Adipose tissue (tissue), 3 donors: ENCODE data around the gene CDC23. TPM values are rescaled to one million over a fixed set of nuclear protein-coding genes. Genes with fewer than 3 reads are reported as not detected.
"Not testable (repeated sequence)": the region's sequence is repeated elsewhere in the genome, so short reads cannot be mapped to it uniquely, and the experiment has no call there.

Experiments used
- H3K27ac ChIP-seq: one replicate; pipeline ENCODE4 v1.5.1; 2013; ENCODE audit warnings: low read depth, low read length
- WGBS, 3 donors: extraction: QIAGEN DNeasy Blood & Tissue Kit; methylation state at CpG; one replicate each; pipeline ENCODE4 v1.1.7; 2013; 5-methylcytosine and 5-hydroxymethylcytosine counted together
- polyA plus RNA-seq, 3 donors: library from polyadenylated mRNA; stranded (reverse); fragments of 200-250 nt; gene quantifications; one replicate each; pipeline ENCODE4 v1.2.3, GENCODE V29; 2013
- donor health status: healthy with polysubstance abuse.
- donor health status: Bipolar disorder and iron deficiency.
- donor health status: healthy.

CDC23 gene, protein sequence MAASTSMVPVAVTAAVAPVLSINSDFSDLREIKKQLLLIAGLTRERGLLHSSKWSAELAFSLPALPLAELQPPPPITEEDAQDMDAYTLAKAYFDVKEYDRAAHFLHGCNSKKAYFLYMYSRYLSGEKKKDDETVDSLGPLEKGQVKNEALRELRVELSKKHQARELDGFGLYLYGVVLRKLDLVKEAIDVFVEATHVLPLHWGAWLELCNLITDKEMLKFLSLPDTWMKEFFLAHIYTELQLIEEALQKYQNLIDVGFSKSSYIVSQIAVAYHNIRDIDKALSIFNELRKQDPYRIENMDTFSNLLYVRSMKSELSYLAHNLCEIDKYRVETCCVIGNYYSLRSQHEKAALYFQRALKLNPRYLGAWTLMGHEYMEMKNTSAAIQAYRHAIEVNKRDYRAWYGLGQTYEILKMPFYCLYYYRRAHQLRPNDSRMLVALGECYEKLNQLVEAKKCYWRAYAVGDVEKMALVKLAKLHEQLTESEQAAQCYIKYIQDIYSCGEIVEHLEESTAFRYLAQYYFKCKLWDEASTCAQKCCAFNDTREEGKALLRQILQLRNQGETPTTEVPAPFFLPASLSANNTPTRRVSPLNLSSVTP
- polyA plus RNA-seq, result 10 to 100 TPM in 2 of 3 donors, 1 to 10 TPM in 1; 6.0 to 12.4 (median 12.3) TPM

DNA sequence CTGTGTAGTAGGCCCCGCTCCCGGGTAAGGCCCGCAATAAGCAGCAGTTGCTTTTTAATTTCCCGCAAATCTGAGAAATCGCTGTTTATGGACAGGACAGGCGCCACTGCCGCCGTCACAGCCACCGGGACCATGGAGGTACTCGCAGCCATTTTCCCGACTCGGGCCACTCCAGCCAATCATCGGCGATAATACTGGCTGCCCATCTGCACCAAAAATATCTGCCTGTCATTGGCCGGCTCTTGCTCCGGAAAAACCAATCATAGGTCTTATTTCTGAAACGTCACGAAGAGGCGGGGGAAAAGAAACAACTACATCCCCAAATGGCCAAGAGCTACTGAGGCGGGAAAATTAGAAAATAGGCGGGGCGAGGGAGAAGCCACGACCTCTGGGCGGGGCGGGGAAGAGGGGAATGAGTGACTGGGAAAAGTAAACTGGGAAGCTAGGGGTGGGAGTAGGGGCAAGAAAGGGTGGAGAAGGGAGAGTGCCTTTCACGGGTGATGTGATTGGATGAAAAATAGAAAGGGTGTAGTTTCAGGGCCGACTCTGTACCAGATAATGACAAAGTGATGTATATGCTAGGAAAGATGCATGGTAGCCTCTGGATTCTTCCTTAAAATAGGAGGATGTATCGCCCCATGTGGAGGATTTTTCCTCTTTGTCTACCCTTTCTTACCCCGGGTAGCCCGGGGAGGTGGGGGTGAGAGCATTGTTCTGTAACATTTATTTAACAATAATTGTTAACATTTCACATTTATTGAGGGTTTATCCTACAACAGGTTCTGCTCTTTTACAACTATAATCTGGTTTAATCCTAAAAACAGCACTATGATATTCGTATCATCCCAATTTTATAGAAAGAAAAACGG, at the start of gene CDC23:
CDC23 (minus strand) TSS at position 163 of the 869 bp plus-strand sequence; CDS start at position 152, 11 bp downstream.
- WGBS, 3 donors, result 1 to 2% (median 1%) methylated on average over 32 of the region's 32 CpGs
- H3K27ac ChIP-seq, result no peak within 1 kb of the TSS

DNA sequence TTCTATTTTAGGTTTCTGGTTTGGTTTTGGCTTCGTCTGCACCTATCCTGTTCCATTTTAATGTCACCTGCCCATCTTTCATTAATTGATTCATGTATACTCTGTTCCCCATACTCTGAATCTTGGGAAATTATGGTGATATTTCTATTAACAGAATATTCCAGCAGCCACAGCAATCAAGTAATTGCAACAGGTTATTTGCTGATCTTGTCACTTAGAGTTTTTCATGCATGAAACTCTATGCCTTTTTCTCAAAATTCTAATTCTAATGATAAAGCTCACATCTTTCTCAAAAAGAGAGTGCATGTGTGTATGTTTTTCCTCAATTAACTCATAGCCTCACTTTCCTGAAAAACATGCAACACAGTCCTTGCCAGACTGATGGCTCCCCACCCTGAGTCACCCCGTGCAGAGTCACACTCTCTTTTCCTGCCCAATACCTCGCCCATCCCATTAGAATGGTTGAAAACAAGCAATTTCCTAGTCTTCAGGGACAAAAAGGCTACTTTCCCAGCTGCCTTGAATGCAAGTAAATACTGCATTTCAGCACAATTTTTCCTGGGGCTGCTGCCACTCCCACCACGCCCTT, 45.7 kb upstream of the CDC23 start:
- no peak overlapping the region for H3K27ac ChIP-seq
- WGBS, 3 donors, result 63 to 82% (median 66%) methylated on average over 4 of the region's 4 CpGs

DNA sequence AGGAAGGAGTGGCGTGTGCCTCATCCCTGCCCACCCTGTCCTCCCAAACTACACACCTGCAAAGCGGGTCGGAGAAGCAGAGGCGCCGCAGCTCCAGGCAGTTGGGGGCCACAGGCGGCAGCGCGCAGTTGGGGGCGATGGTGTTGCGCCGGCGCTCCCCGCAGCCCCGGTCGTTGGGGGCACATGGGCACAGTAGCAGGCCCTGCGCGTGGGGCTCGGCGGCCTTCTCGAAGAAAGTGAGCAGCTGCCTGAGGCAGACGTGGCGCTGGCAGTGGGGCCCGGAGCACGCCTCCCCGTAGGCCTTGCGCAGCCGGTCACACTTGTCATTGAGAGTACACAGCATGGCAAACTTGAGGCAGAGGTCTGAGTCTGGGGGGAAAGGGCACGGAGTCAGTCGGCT, 44.5 kb upstream of the CDC23 start:
- WGBS, 3 donors, result 69 to 77% (median 76%) methylated on average over 26 to 29 of the region's 29 CpGs
- no peak overlapping the region for H3K27ac ChIP-seq

DNA sequence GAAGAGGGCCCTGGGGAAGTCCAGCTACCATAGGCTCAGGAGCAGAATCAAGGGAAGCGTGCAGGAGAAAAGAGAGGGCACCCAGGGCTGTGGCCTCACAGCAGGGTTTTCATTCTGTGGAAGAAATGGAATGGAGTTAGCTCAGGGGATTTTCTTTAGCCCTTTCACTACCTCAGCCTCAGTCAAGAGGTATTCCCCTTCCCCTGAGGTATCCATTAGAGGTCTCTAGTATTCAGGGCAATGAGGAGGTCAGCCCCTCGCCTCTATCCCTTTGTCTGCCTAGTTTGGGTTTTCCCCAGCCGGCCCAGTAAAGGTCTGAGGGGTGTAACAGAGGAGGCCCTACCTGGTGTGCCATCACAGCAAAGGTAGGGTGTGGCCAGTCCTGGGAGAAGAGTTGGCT, 39.8 kb upstream of the CDC23 start:
- WGBS, 3 donors, result 88 to 90% (median 88%) methylated on average over 3 of the region's 3 CpGs
- H3K27ac ChIP-seq, result no peak overlapping the region

DNA sequence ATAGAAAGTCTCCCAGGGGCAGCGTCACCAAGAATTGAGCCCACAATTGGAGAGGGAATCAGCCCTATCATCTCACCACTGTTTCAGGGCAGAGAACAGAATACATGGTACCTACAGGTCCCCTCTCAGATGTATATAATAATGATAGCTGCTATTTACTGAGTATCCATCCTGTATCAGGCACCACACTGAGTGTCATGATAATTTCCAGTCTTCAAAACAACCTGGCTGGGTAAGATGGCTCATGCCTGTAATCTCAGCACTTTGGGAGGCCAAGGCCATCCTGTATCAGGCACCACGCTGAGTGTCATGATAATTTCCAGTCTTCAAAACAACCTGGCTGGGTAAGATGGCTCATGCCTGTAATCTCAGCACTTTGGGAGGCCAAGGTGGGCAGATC, 34.7 kb upstream of the CDC23 start:
- H3K27ac ChIP-seq, result not testable (repeated sequence)
- WGBS, 3 donors, result 63 to 98% (median 93%) methylated on average over 2 of the region's 2 CpGs

DNA sequence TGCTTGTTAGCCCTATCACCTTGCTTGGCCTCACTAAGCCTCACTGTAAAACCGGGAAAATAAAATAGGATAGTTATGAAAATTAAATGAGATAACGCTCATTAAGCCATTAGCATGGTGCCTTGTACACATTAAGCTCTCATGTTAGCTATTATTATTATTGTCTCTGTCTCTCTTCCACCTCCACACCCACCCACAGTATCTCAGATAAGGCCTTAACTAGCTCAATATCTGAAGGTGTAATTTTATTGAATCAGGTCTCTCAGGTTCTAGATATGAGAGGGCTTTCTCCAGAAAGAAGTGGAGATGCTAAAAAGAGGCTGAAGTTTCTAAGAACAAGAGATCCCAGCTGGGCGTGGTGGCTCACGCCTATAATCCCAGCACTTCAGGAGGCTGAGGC, 33.7 kb upstream of the CDC23 start:
- WGBS, 3 donors, result 89 to 92% (median 91%) methylated on average over 4 of the region's 4 CpGs
- no peak overlapping the region for H3K27ac ChIP-seq

DNA sequence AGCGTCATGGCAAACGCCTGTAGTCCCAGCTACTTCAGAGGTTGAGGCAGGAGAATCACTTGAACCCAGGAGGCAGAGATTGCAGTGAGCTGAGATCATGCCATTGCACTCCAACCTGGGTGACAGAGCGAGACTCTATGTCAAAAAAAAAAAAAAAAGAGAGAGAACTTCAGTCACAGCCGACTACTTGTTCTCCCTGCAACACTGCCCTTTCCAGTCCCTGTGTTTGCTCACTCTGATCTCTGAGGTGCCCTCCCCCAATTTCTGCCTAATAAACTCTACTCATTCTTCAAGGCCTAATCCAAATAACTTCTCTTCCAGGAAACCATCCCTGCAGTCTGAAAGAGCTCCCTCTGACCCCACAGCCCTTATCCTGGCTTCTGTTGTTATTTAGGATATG, 33.2 kb upstream of the CDC23 start:
- WGBS, 3 donors, result 80 to 85% (median 82%) methylated on average over 4 of the region's 4 CpGs

DNA sequence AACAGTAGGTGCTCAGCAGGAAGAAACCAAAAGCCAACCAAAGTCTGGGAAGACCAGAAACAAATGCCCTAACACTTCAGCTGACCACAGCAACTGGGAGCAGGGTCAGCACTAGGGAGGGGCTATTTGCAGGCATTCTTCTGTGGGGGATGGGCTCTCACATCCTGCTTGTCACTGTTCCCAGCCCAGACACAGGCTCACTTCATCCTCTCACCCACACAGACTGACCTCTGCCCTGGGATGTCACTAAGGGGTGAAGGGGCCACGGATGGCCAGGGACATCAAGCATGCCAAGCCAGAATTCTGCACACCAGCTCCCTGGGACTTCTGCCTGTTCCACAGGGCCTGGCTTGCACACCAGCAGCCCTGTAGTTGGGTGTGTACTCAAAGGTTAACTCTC, 32.6 kb upstream of the CDC23 start:
- no peak overlapping the region for H3K27ac ChIP-seq
- WGBS, 3 donors, result 42 to 53% (median 48%) methylated on average over 1 of the region's 1 CpG

More for the DNA sequence above, 33.2 kb upstream of the CDC23 start:
- no peak overlapping the region for H3K27ac ChIP-seq

DNA sequence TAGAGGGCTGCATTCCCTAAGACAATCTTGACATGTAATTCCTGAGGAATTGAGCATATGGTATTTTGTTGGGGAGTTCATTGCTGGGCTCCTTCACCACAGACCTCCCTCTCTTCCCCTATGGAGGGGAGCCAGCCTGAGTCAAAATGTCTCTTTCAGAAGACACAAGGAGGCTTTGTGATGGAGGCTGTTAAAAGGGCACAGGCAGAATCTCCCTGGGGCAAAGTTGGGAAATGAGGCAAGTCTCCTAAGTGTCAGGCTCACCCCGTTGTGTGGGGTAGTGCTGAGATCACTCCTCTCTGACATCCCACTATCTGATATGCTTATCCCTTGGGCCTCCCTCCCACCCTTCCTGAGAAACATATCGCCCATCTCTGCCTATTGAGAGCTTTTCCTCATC, 30.7 kb upstream of the CDC23 start:
- WGBS, 3 donors, result 48 to 74% (median 70%) methylated on average over 2 of the region's 2 CpGs

DNA sequence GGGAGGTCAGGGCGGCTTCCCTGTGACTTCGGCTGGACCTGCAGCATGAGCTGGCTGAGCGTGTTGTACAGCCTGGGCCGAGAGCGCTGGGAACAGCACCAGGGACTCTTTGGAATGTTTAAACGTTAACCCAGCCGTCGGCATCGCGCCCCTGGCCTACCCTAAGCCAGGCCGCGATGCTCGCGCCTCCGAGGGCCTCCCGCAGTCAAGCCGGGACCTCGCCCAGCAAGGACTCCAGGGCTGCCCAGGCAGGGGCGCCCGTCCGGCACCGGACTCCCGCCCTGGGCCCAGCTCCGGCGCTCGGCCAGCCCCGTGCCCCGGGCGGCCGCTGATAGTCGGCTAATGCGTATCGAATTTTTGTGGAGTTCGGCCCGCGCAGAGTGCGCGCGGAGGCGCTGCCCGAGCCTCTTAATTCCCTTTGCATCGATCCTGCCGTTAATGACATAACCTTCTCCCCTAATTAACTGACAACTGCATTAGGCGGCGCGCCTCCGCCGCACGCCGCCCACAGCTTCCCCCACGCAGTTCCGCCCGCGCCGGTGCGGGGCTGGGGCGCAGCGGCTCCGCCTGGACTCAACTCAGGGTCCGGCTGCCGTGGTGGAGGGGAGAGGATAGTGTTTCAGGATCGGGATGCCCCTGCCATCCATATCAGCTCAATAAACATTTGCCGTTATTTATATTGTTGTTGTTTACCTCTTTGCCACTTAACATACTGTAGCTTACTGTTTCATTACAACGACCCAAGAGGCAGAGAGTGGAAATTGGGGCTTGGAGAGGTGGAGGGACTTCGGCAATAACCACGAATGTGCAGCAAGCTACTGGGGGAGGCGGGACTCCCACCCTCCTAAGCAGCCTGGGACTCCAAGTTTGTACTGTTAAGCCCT, 28.8 kb upstream of the CDC23 start:
- 4 to 7% (median 4%) methylated on average over 63 to 67 of the region's 67 CpGs for WGBS, 3 donors
- no peak overlapping the region for H3K27ac ChIP-seq

More for the DNA sequence above, 30.7 kb upstream of the CDC23 start:
- no peak overlapping the region for H3K27ac ChIP-seq

DNA sequence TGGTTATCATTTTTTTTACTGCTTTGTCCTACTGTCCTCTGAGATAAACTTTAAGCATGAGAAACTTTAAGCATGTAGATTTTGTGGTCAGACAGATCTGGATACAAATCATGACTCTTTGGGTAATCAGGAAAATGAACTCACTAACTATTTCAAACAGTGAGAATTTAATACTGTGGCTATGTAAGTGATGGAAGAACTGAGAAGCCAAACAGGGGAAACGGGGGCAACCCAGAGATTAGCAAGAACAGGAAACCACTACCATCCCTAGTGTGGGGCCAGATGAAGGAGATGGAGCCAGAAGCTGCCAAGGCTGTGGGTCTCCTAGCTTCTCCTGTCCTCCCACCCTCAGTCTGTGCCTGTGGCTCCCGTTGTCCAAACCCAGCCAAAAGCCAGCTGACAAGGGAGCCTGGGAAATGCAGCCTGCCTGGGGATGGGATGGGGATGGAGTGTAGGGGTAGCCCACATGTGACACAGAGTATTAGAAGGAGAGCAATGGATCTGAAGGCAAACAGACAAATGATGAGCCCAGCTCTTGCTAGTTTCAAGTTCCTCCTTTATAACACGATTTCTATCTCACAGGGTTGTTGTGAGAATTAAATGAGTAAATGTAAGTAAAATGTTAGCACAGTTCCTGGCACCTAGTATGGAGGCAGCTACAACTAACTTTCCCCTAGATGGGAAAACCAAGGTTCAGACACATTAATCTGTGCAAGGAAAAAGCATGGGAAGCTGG, 27.7 kb upstream of the CDC23 start:
- 44 to 79% (median 48%) methylated on average over 3 of the region's 3 CpGs for whole genome bisulfite sequencing, 3 donors
- H3K27ac ChIP-seq, result no peak overlapping the region

DNA sequence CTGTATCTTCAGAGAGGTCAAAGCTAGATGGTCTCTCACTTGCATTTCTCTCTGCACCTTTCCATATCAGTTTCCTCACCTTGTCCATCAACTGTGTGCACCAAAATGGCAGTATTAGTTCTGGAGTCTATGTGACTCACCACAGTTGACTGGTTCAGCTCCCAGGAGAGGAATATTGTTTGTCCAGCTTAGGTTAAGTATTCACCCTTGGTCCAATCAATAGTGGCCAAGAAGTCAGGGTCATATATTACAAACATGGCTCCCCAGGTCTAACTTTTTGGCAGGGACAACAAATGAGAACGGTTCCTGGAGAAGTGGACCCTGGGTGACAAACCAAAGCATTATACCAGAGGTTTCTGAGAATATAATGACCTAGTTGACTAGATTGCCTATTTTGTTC, 24.9 kb upstream of the CDC23 start:
- WGBS, 3 donors, result 56 to 96% (median 92%) methylated on average over 1 of the region's 1 CpG
- H3K27ac ChIP-seq, result no peak overlapping the region

DNA sequence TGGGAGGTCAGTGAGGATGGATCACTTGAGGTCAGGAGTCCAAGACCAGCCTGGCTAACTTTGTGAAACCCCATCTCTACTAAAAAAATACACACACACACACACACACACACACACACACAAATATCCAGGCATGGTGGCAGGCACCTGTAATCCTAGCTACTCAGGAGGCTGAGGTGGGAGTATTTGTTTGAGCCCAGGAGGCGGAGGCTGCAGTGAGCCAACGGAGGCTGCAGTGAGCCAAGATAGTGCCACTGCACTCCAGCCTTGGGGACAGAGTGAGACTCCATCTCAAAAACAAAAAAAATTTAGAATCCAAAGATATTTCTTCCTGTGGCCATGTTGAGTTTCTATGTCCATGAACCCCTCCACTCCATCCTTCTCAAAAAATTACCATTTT, 21.5 kb upstream of the CDC23 start:
- H3K27ac ChIP-seq, result no peak overlapping the region
- WGBS, 3 donors, result 81 to 96% (median 95%) methylated on average over 2 of the region's 2 CpGs

DNA sequence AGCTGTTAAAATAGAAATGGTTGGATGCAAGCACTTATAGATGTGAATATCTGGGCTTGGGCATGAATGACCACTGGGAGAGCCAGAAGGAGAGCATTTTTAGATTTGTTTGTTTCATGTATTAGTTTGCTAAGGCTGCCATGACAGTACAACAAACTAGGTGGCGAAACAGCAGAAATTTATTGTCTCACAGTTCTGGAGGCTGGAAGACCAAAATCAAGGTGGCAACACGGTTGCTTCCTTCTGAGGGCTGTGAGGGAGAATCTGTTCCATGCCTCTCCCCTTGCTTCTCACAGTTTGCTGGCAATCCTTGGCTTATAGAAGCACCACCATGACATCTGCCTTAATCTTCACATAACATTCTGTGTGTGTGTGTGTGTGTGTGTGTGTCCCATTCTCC, 20.2 kb upstream of the CDC23 start:
- no peak overlapping the region for H3K27ac ChIP-seq
- WGBS, 3 donors, result 78 to 86% (median 82%) methylated on average over 2 of the region's 2 CpGs

DNA sequence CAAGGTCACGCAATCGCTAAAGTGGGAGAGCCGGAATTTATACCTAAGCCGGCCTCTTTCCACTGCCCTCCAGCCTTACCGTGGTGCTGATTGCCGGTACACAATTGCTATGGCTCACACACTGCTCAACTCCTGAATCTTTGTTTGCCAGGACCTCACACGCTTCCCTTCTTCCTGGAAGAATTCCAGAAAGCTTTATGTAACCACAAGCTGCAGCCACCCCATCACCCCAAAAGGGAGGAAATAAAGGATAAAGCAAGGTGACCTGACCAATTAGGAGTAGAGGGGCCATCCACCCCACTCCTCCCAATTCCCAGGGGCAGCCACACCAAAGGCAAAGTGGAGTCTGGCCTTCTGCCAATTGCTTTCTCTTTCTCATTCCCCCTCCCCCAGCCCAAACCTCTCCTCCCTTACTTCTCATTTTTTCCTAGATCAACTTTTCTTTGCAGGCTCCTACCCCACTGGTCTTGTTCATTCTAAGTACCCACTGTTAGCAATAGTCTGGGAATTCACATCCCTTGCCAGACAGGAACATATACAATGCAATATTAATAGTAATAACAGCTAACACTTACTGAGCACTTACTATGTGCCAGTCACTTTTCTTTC, 18.0 kb upstream of the CDC23 start:
- 22 to 57% (median 53%) methylated on average over 7 of the region's 7 CpGs for WGBS, 3 donors
- H3K27ac ChIP-seq, result no peak overlapping the region

DNA sequence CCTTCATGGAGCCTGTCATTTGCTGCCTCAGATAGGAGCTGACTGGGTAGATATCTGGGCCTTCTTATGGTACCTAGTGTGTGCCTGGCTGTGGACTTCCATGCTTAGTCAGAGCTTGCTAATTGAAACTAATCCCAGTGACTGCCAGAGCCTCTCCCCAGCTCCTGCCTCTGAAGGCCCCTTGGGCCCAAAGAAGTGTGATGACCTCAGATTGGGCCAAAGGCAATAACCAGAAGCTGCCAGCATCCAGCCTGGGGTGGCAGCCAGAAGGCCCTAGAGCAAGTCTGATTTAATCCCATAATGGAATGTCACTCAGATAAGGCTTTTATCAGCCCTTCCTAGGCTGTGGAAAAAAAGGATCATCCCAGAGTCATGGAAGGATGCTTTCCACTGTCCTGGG, 17.1 kb upstream of the CDC23 start:
- H3K27ac ChIP-seq, result no peak overlapping the region

DNA sequence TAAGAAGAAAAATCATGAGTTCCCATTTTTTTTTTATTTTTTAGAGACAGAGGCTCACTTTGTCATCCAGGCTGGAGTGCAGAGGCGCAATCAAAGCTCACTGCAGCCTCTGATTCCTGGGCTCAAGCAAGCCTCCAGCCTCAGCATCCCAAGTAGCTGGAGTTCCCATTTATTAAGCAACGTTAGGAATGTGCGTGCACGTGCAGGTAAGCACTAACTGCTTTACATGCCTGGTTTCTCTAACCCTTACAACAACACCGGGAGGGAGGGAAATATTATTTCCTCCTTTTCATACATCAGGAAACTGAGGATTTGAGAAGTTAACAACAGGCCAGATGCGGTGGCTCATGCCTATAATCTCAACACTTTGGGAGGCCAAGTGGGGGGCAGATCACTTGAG, 16.3 kb upstream of the CDC23 start:
- no peak overlapping the region for H3K27ac ChIP-seq
- WGBS, 3 donors, result 56 to 81% (median 65%) methylated on average over 6 of the region's 6 CpGs
